Upper lobe of left lung (tissue), 6 donors: ENCODE measurements around the gene THEM4. TPM values are rescaled to one million over a fixed set of nuclear protein-coding genes. Genes with fewer than 3 reads are reported as not detected.

Experiments used
- ATAC-seq, 2 donors: fragments of 200-7000 bp; cut with Tn5 transposase; one replicate each; pipeline ENCODE4 v1.9.1; 2022; ENCODE audit warnings: mild to moderate bottlenecking in 2 of 2, moderate library complexity in 2 of 2; ENCODE audit not compliant: low FRiP score in 2 of 2
- DNase-seq, 2 donors: peaks; one replicate each; pipeline ENCODE4 v3.0.0-alpha.2; 2019 to 2020
- H3K27ac ChIP-seq, 4 donors: fragments of 200-600 bp; sonication (generic); one replicate each; pipeline ENCODE4 v1.5.1; 2016 to 2019
- H3K27me3 ChIP-seq, 4 donors: fragments of 200-600 bp; sonication (generic); one replicate each; pipeline ENCODE4 v1.5.1; 2017 to 2019
- H3K36me3 ChIP-seq, 4 donors: fragments of 200-600 bp; sonication (generic); one replicate each; pipeline ENCODE4 v1.5.1; 2016 to 2019
- H3K4me1 ChIP-seq, 4 donors: fragments of 200-600 bp; sonication (generic); one replicate each; pipeline ENCODE4 v1.5.1; 2018 to 2019
- H3K4me3 ChIP-seq, 4 donors: fragments of 200-600 bp; sonication (generic); one replicate each; pipeline ENCODE4 v1.5.1; 2017 to 2019; ENCODE audit warnings: mild to moderate bottlenecking in 2 of 4, moderate library complexity in 1 of 4
- H3K9me3 ChIP-seq, 4 donors: fragments of 200-600 bp; sonication (generic); one replicate each; pipeline ENCODE4 v1.5.1; 2018 to 2019
- EP300 ChIP-seq, 4 donors: sonication (generic); formaldehyde crosslinking; IDR thresholded peaks; one replicate each; pipeline ENCODE4 v1.5.1; 2017; ENCODE audit warnings: antibody characterized with exemption in 4 of 4, control low read depth in 2 of 4
- POLR2A ChIP-seq, 4 donors: fragments of 450-650 bp; IDR thresholded peaks; one replicate each; pipeline ENCODE4 v1.5.1; 2016 to 2017; ENCODE audit warnings: antibody characterized with exemption in 4 of 4, mild to moderate bottlenecking in 2 of 4
- POLR2AphosphoS5 ChIP-seq, 2 donors: sonication (generic); formaldehyde crosslinking; IDR thresholded peaks; one replicate each; pipeline ENCODE4 v1.5.1; 2017; ENCODE audit warnings: antibody characterized with exemption in 2 of 2
- WGBS, 2 donors: methylation state at CpG; one replicate each; pipeline ENCODE4 v1.1.5; 2017 to 2018; 5-methylcytosine and 5-hydroxymethylcytosine counted together
- total RNA-seq, 6 donors: library from RNA; depleted of rRNA in 4 of 6; stranded (reverse); fragments of >200 nt in 4 of 6; gene quantifications; one replicate each; pipeline versions ENCODE4 v1.1.0 to v1.2.1, GENCODE V29; 2016 to 2021
- TF ChIP-seq, protein P1 (sequence below), 6 experiments: fragments of 450-650 bp in 4 of 6; fragments of 200-600 bp in 2 of 6; sonication (generic) in 2 of 6; IDR thresholded peaks; one replicate each; pipeline ENCODE4 v1.5.1; 2016 to 2019; ENCODE audit warnings: antibody characterized with exemption in 6 of 6
- donor health status: DM: no; HTN: no; CAD: no; lungs with moderate emphysema.
- donor health status: DM: no; HTN: yes; CAD: no; lungs with severe emphysema.

THEM4 gene
- total RNA-seq, 6 donors from 2014 or later = 11.9 to 39.8 (median 15.5) TPM

DNA sequence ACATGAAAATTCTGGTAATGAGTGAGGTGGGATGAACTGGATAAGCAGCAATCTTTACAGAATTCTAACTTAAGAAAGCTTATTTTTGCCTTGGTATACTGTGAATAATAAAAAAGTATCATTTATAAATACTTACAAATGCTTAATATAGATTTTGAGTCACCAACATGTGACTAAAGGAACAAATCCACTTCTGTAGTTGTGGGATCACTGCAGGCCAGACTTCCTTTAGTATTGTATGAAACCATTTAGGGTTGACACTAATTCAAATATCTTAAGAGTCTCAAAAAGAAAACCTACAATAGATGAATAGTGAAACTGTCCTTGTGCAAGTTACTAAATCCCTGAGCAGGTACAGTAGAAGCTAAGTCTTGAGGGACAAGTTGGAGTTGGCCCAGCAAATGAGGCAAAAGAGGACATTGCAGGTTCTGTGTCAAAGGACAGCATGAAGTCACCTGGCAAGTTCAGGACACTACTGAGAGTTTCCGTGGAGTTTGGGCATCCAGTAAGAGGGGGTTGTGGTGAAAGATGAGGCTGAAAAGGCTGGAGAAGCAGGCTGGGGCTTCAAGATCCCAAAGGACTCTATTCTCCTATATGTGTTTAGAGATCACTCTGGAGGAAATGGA is 5.9 kb upstream of the THEM4 start:
- DNase-seq = no peak

DNA sequence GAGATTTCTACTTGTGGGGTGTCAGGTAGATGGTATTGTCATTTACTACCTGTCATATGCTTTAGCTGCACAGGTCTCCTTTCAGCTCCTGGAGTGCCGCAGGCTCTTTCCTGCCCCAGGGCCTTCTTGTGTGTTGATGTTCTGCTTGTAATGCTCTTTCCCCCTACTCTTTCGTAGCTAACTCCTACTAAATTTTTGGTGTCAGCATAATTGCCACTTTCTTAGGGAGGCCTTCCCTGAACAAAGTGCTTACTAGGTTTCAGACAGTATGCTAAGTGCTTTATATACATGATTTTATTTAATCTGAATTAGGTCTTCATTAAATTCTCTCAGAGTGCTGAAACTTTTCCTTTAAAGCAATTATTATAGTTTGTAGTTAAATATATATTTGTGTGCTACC is 4.8 kb upstream of the THEM4 start:
- 89 to 96% methylated on average over 2 of the region's 2 CpGs for WGBS, 2 donors
- ATAC-seq (no peak), DNase-seq (no peak)
- Histone ChIP-seq H3K36me3 (no peaks in the 10 kb centered on the region), H3K4me3 (no peak overlapping the region), H3K27me3 (no peaks in the 10 kb centered on the region), H3K9me3 (no peaks in the 10 kb centered on the region), H3K27ac (no peak overlapping the region), H3K4me1 (peaks cover 0 to 4% (median under 1%) of the 10 kb centered on the region in 4 donors)
- TF ChIP-seq, protein P1, sequence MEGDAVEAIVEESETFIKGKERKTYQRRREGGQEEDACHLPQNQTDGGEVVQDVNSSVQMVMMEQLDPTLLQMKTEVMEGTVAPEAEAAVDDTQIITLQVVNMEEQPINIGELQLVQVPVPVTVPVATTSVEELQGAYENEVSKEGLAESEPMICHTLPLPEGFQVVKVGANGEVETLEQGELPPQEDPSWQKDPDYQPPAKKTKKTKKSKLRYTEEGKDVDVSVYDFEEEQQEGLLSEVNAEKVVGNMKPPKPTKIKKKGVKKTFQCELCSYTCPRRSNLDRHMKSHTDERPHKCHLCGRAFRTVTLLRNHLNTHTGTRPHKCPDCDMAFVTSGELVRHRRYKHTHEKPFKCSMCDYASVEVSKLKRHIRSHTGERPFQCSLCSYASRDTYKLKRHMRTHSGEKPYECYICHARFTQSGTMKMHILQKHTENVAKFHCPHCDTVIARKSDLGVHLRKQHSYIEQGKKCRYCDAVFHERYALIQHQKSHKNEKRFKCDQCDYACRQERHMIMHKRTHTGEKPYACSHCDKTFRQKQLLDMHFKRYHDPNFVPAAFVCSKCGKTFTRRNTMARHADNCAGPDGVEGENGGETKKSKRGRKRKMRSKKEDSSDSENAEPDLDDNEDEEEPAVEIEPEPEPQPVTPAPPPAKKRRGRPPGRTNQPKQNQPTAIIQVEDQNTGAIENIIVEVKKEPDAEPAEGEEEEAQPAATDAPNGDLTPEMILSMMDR (IDR thresholded peaks at IDR 0.05) = no peak
- no peak for TF ChIP-seq POLR2A (IDR thresholded peaks at IDR 0.05)
- no peak for TF ChIP-seq EP300 (IDR thresholded peaks at IDR 0.05)
- TF ChIP-seq POLR2AphosphoS5 (IDR thresholded peaks at IDR 0.05) = no peak

More for the DNA sequence above, 5.9 kb upstream of the THEM4 start:
- no peaks in the 10 kb centered on the region for H3K27me3 ChIP-seq
- H3K4me3 ChIP-seq = no peak overlapping the region
- no peak for ATAC-seq
- H3K36me3 ChIP-seq = no peaks in the 10 kb centered on the region
- TF ChIP-seq EP300 (IDR thresholded peaks at IDR 0.05) (no peak), POLR2A (IDR thresholded peaks at IDR 0.05) (no peak), POLR2AphosphoS5 (IDR thresholded peaks at IDR 0.05) (no peak)
- TF ChIP-seq, protein P1 (IDR thresholded peaks at IDR 0.05) = no peak
- WGBS, 2 donors = 67 to 68% methylated on average over 1 of the region's 1 CpG
- H3K4me1 ChIP-seq = peaks cover 0 to under 1% (median 0%) of the 10 kb centered on the region in 4 donors
- no peaks in the 10 kb centered on the region for H3K9me3 ChIP-seq
- H3K27ac ChIP-seq = no peak overlapping the region

DNA sequence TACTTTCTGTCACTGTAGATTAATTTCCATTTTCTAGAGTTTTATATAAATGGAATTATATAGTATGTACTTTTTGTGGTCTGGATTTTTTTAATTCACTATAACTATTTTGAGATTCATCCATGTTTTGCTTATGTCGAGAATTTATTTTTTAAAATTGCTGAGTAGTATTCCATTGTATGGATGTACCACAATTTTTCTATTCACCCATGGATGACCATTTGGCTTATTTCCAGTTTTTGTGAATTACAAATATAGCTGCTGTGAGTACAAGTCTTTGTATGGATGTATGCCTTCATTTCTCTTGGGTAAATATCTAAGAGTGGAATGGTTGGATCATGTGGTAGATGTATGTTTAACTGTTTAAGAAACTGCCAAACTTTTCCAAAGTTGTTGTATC is 3.7 kb upstream of the THEM4 start:
- Histone ChIP-seq H3K9me3 (peaks cover 0 to 2% (median 0%) of the 10 kb centered on the region in 4 donors), H3K4me1 (peaks cover 6 to 12% (median 8%) of the 10 kb centered on the region in 4 donors), H3K4me3 (no peak overlapping the region), H3K27ac (no peak overlapping the region), H3K27me3 (no peaks in the 10 kb centered on the region), H3K36me3 (no peaks in the 10 kb centered on the region)
- no peak for TF ChIP-seq EP300 (IDR thresholded peaks at IDR 0.05)
- TF ChIP-seq POLR2AphosphoS5 (IDR thresholded peaks at IDR 0.05) = no peak
- TF ChIP-seq, protein P1 (IDR thresholded peaks at IDR 0.05) = no peak
- ATAC-seq (no peak), DNase-seq (no peak)
- WGBS, 2 donors = 96 to 100% methylated on average over 1 of the region's 1 CpG

DNA sequence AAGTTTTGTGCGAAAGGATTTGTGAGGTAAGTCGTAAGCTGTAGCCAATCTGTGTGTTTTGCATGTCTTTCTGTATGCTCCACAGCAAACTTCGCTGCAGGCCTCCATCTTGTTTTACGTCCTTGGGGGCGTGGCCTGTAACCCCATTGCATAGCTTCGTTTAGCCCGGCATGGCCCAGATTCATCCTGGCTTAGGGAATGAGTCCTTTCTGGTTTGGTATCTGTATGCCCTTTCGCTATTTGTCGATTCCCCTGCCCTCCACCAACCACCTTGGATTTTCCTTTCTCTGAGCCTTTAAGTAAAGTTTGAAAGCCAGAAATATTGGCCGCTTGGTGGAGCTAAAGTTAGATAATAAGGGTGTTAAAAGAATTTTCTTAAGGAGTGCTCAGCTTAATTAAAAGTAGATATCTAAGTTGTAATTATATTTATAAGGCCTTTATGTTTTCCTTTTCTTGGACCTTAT is 1.1 kb downstream of the THEM4 start:
- no peaks in the 10 kb centered on the region for H3K36me3 ChIP-seq
- H3K9me3 ChIP-seq = peaks cover 0 to 10% (median 8%) of the 10 kb centered on the region in 4 donors
- ATAC-seq (no peak), DNase-seq (no peak)
- H3K4me3 ChIP-seq = peak overlapping the region in 3 of 4 donors; percentile 45 to 71 (median 68)
- 80 to 81% methylated on average over 10 of the region's 10 CpGs for WGBS, 2 donors
- H3K4me1 ChIP-seq = peaks cover 6 to 16% (median 11%) of the 10 kb centered on the region in 4 donors
- H3K27me3 ChIP-seq = no peaks in the 10 kb centered on the region
- no peak overlapping the region for H3K27ac ChIP-seq
- no peak for TF ChIP-seq POLR2AphosphoS5 (IDR thresholded peaks at IDR 0.05)
- TF ChIP-seq, protein P1 (IDR thresholded peaks at IDR 0.05) = no peak
- TF ChIP-seq EP300 (IDR thresholded peaks at IDR 0.05) = no peak
- no peak for TF ChIP-seq POLR2A (IDR thresholded peaks at IDR 0.05)
